ENCODE results near the gene NOTCH2. TPM values are rescaled to one million over a fixed set of nuclear protein-coding genes. Genes with fewer than 3 reads are reported as not detected.
"Not testable (repeated sequence)": the region's sequence is repeated elsewhere in the genome, so short reads cannot be mapped to it uniquely, and the experiment has no call there.

Gene NOTCH2
- total and polyA plus RNA-seq, 3 experiments from 2014 or later, result 24.7 to 53.9 (median 47.1) TPM

GRCh38 chr1:119987112-119987511 is 82.3 kb downstream of the NOTCH2 start:
- Histone ChIP-seq H3K36me3 (ENCODE audit: insufficient read depth, low read length) (peaks cover 8% of the 10 kb centered on the region), H3K4me3 (ENCODE audit: low read length) (no peak overlapping the region), H3K27ac (ENCODE audit: low read depth, low read length) (no peak overlapping the region), H3K9me3 (ENCODE audit: low read length) (no peaks in the 10 kb centered on the region), H3K4me1 (ENCODE audit: insufficient read depth, low read length) (peaks cover 11% of the 10 kb centered on the region), H3K27me3 (ENCODE audit: insufficient read depth, low read length, poor library complexity, severe bottlenecking) (no peaks in the 10 kb centered on the region)
- peak overlapping the region in 6 of 8 donors; percentile 7 to 83 (median 54) for H3K27ac Mint-ChIP-seq
- H3K9me3 Mint-ChIP-seq, result no peaks in the 10 kb centered on the region
- peak overlapping the region in 1 of 7 donors; percentile 46 for H3K4me3 Mint-ChIP-seq
- CTCF ChIA-PET, result interaction anchor here (1.3 kb wide), 1 partner anchor 19 kb away, joined by 7 read pairs; no protein-coding TSS in a partner anchor
- H3K4me1 Mint-ChIP-seq, result peaks cover 25 to 38% (median 35%) of the 10 kb centered on the region in 3 donors
- DNase-seq, result no peak
- no peaks in the 10 kb centered on the region for H3K27me3 Mint-ChIP-seq
- POLR2A ChIA-PET, result no interaction called here
- H3K36me3 Mint-ChIP-seq, result peaks cover 7 to 33% (median 25%) of the 10 kb centered on the region in 3 donors

GRCh38 chr1:119986007-119986497 is 83.4 kb downstream of the NOTCH2 start:
- POLR2A ChIA-PET, result no interaction called here
- Mint-ChIP-seq H3K36me3 (peaks cover 7 to 37% (median 25%) of the 10 kb centered on the region in 3 donors), H3K27me3 (no peaks in the 10 kb centered on the region), H3K4me1 (peaks cover 25 to 38% (median 37%) of the 10 kb centered on the region in 3 donors), H3K4me3 (no peak overlapping the region), H3K9me3 (no peaks in the 10 kb centered on the region), H3K27ac (peak overlapping the region in 1 of 8 donors; percentile 50)
- Histone ChIP-seq H3K36me3 (ENCODE audit: insufficient read depth, low read length) (peaks cover 8% of the 10 kb centered on the region), H3K9me3 (ENCODE audit: low read length) (no peaks in the 10 kb centered on the region), H3K27ac (ENCODE audit: low read depth, low read length) (no peak overlapping the region), H3K4me1 (ENCODE audit: insufficient read depth, low read length) (peaks cover 11% of the 10 kb centered on the region), H3K27me3 (ENCODE audit: insufficient read depth, low read length, poor library complexity, severe bottlenecking) (no peaks in the 10 kb centered on the region), H3K4me3 (ENCODE audit: low read length) (no peak overlapping the region)
- CTCF ChIA-PET, result no interaction called here
- DNase-seq, result no peak

- no peak for DNase-seq
- CTCF ChIA-PET, result interaction anchor here (0.8 to 1.0 kb wide), 2 partner anchors 17 to 36 kb away, joined by 3 to 4 read pairs; no protein-coding TSS in a partner anchor
- peaks cover 8% of the 10 kb centered on the region for H3K36me3 ChIP-seq (ENCODE audit: insufficient read depth, low read length)
- peaks cover 11% of the 10 kb centered on the region for H3K4me1 ChIP-seq (ENCODE audit: insufficient read depth, low read length)
- peaks cover 25 to 38% (median 37%) of the 10 kb centered on the region in 3 donors for H3K4me1 Mint-ChIP-seq
- H3K9me3 Mint-ChIP-seq, result no peaks in the 10 kb centered on the region
- peak overlapping the region in 2 of 8 donors; percentile 9 to 82 for H3K27ac Mint-ChIP-seq
- no peaks in the 10 kb centered on the region for H3K27me3 ChIP-seq (ENCODE audit: insufficient read depth, low read length, poor library complexity, severe bottlenecking)
- peaks cover 7 to 37% (median 25%) of the 10 kb centered on the region in 3 donors for H3K36me3 Mint-ChIP-seq
- POLR2A ChIA-PET, result no interaction called here
- H3K9me3 ChIP-seq (ENCODE audit: low read length), result no peaks in the 10 kb centered on the region
- no peaks in the 10 kb centered on the region for H3K27me3 Mint-ChIP-seq
- no peak overlapping the region for H3K27ac ChIP-seq (ENCODE audit: low read depth, low read length)
- no peak overlapping the region for H3K4me3 ChIP-seq (ENCODE audit: low read length)
- no peak overlapping the region for H3K4me3 Mint-ChIP-seq
Observed at GRCh38 chr1:119984771-119985170, 84.7 kb downstream of the NOTCH2 start.

- H3K4me1 ChIP-seq (ENCODE audit: insufficient read depth, low read length), result no peaks in the 10 kb centered on the region
- no peak overlapping the region for H3K27ac ChIP-seq (ENCODE audit: low read depth, low read length)
- Mint-ChIP-seq H3K36me3 (peaks cover 7 to 43% (median 29%) of the 10 kb centered on the region in 3 donors), H3K4me3 (no peak overlapping the region), H3K4me1 (peaks cover 16 to 25% (median 19%) of the 10 kb centered on the region in 3 donors), H3K9me3 (no peaks in the 10 kb centered on the region), H3K27ac (peak overlapping the region in 1 of 8 donors; percentile 0), H3K27me3 (no peaks in the 10 kb centered on the region)
- peaks cover 12% of the 10 kb centered on the region for H3K36me3 ChIP-seq (ENCODE audit: insufficient read depth, low read length)
- H3K4me3 ChIP-seq (ENCODE audit: low read length), result no peak overlapping the region
- H3K27me3 ChIP-seq (ENCODE audit: insufficient read depth, low read length, poor library complexity, severe bottlenecking), result no peaks in the 10 kb centered on the region
- no peak for DNase-seq
- no peaks in the 10 kb centered on the region for H3K9me3 ChIP-seq (ENCODE audit: low read length)
- CTCF ChIA-PET, result no interaction called here
- POLR2A ChIA-PET, result no interaction called here
Observed at GRCh38 chr1:119981986-119982815, 87.3 kb downstream of the NOTCH2 start.

- Histone ChIP-seq H3K27ac (ENCODE audit: low read depth, low read length) (no peak overlapping the region), H3K4me1 (ENCODE audit: insufficient read depth, low read length) (no peaks in the 10 kb centered on the region), H3K36me3 (ENCODE audit: insufficient read depth, low read length) (peaks cover 12% of the 10 kb centered on the region), H3K27me3 (ENCODE audit: insufficient read depth, low read length, poor library complexity, severe bottlenecking) (no peaks in the 10 kb centered on the region), H3K4me3 (ENCODE audit: low read length) (no peak overlapping the region), H3K9me3 (ENCODE audit: low read length) (no peaks in the 10 kb centered on the region)
- H3K9me3 Mint-ChIP-seq, result no peaks in the 10 kb centered on the region
- no peak for DNase-seq
- no peak overlapping the region for H3K4me3 Mint-ChIP-seq
- peaks cover 12 to 20% (median 14%) of the 10 kb centered on the region in 3 donors for H3K4me1 Mint-ChIP-seq
- POLR2A ChIA-PET, result no interaction called here
- H3K27ac Mint-ChIP-seq, result no peak overlapping the region
- CTCF ChIA-PET, result no interaction called here
- no peaks in the 10 kb centered on the region for H3K27me3 Mint-ChIP-seq
- H3K36me3 Mint-ChIP-seq, result peaks cover 4 to 38% (median 24%) of the 10 kb centered on the region in 3 donors
Observed at GRCh38 chr1:119981496-119981895, 88.0 kb downstream of the NOTCH2 start.

- no peak for DNase-seq
- H3K4me3 ChIP-seq (ENCODE audit: low read length), result no peak overlapping the region
- H3K9me3 ChIP-seq (ENCODE audit: low read length), result no peaks in the 10 kb centered on the region
- no peaks in the 10 kb centered on the region for H3K27me3 ChIP-seq (ENCODE audit: insufficient read depth, low read length, poor library complexity, severe bottlenecking)
- no peak overlapping the region for H3K27ac ChIP-seq (ENCODE audit: low read depth, low read length)
- peaks cover 9% of the 10 kb centered on the region for H3K36me3 ChIP-seq (ENCODE audit: insufficient read depth, low read length)
- POLR2A ChIA-PET, result no interaction called here
- Mint-ChIP-seq H3K4me1 (peaks cover 3 to 11% (median 9%) of the 10 kb centered on the region in 3 donors), H3K4me3 (no peak overlapping the region), H3K27ac (peak overlapping the region in 1 of 8 donors; percentile 28), H3K36me3 (peaks cover 0 to 27% (median 15%) of the 10 kb centered on the region in 3 donors), H3K27me3 (no peaks in the 10 kb centered on the region), H3K9me3 (no peaks in the 10 kb centered on the region)
- H3K4me1 ChIP-seq (ENCODE audit: insufficient read depth, low read length), result no peaks in the 10 kb centered on the region
- CTCF ChIA-PET, result no interaction called here
Observed at GRCh38 chr1:119978018-119978505, 91.4 kb downstream of the NOTCH2 start.

- H3K27me3 ChIP-seq (ENCODE audit: insufficient read depth, low read length, poor library complexity, severe bottlenecking); H3K9me3 Mint-ChIP-seq; H3K36me3 ChIP-seq (ENCODE audit: insufficient read depth, low read length); H3K4me3 ChIP-seq (ENCODE audit: low read length); POLR2A ChIA-PET; H3K4me1 ChIP-seq (ENCODE audit: insufficient read depth, low read length); H3K4me3 Mint-ChIP-seq; H3K27ac ChIP-seq (ENCODE audit: low read depth, low read length); CTCF ChIA-PET; H3K27me3 Mint-ChIP-seq; H3K9me3 ChIP-seq (ENCODE audit: low read length); DNase-seq: not testable (repeated sequence)
- Mint-ChIP-seq H3K4me1 (peaks cover 3 to 11% (median 9%) of the 10 kb centered on the region in 3 donors), H3K36me3 (peaks cover 0 to 28% (median 15%) of the 10 kb centered on the region in 3 donors), H3K27ac (peak overlapping the region in 1 of 8 donors; percentile 14)
Observed at GRCh38 chr1:119977113-119977736, 92.2 kb downstream of the NOTCH2 start.

Data from CD8-positive, alpha-beta memory T cell (primary cell).